ENCODE results near the gene FOXJ1.

FOXJ1 gene

DNA sequence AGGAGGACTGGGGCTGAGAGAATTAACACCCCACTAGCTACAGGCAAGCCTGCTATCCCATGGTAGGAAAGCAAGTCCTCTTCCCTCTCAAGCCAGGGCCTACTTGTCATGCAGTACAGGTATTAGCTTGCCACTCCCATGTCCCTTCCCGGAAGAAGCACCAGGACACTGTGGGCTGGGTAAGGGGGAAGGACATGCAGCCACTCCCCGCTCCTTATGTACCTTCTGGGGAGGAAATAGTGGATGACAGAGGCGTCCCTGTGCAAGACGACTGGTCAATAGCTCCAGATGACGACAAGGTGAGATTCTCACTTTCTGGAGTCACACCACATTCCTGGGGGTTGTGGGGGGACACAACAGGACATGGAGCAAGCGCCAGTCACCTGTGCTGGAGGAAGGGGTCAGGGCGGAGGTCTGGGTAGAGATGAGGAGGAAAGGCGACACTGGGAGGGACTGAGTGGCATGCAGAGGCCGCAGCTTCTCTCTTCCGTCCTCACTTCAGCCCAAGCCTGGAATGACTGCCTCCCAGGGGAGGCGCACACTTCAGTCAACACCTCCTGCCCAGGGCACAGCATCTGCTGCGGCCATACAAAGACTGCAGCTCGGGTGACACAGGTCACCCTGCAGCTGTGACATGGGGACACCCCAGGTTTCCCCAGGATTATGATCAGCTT lies 15.1 kb upstream of the FOXJ1 start:
- CTCF ChIA-PET, result interaction anchor here (0.8 to 6.4 kb wide), 7 partner anchors 10 to 152 kb away, joined by 3 to 27 read pairs (median 6); partner anchors contain the start of gene FOXJ1

DNA sequence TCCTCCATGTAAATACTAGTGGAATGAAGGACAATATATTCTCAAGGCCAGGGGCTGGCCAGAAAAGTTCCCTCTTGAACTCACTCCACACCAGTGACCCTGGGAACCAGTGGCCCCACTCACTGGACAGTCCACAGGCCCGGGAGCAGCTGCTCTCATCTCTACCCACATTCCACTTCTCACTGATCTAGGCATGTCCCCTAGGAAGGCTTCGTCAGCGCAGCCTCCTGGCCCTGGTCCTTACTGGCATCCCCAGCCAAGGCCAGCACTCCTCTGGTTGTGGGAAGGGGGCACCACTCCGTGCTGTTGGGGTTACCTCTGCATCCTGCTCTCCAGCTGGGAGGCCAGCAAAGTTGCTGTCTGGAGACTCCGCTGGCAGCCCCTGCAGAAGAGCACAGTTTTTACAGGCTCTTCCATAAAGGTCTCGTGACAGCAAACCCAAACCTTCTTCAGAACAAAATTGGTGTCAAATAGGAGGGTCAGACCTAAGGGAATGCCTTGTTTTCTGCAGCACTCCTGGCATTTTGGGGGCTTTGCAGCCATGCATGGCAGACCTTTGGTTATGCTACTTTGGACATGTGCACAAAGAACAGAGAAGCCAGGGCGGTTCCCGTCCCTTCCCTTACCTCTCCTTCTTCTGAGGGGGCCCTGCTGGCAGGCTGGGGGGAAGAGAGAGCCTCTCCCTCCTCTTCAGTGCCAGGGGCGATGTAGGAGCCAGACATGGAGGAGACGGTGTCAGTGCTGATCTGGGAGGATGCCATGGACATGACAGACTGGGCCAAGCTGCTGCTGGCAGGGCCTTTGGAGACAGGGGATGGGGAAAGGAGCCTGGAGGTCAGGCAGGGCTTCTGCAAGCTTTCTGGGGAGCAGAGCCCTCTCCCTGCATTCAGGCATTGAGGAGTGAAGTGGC lies 14.1 kb upstream of the FOXJ1 start:
- ChIA-PET POLR2A (no interaction called here), CTCF (interaction anchor here (0.7 to 6.4 kb wide), 6 partner anchors 11 to 151 kb away, joined by 3 to 26 read pairs (median 4); partner anchors contain the start of gene FOXJ1)
- TF ChIP-seq, protein P1, sequence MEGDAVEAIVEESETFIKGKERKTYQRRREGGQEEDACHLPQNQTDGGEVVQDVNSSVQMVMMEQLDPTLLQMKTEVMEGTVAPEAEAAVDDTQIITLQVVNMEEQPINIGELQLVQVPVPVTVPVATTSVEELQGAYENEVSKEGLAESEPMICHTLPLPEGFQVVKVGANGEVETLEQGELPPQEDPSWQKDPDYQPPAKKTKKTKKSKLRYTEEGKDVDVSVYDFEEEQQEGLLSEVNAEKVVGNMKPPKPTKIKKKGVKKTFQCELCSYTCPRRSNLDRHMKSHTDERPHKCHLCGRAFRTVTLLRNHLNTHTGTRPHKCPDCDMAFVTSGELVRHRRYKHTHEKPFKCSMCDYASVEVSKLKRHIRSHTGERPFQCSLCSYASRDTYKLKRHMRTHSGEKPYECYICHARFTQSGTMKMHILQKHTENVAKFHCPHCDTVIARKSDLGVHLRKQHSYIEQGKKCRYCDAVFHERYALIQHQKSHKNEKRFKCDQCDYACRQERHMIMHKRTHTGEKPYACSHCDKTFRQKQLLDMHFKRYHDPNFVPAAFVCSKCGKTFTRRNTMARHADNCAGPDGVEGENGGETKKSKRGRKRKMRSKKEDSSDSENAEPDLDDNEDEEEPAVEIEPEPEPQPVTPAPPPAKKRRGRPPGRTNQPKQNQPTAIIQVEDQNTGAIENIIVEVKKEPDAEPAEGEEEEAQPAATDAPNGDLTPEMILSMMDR (IDR thresholded peaks at IDR 0.05; ENCODE audit: insufficient read depth, low read length, missing control alignments), result no peak
- no peak overlapping the region for H3K4me3 ChIP-seq (ENCODE audit: low read depth, low read length)
- no peak for DNase-seq (ENCODE audit: low read depth, low spot score)

More for the DNA sequence above, 15.1 kb upstream of the FOXJ1 start:
- no peak for DNase-seq (ENCODE audit: low read depth, low spot score)
- H3K4me3 ChIP-seq (ENCODE audit: low read depth, low read length), result no peak overlapping the region
- TF ChIP-seq, protein P1 (IDR thresholded peaks at IDR 0.05; ENCODE audit: insufficient read depth, low read length, missing control alignments), result no peak
- POLR2A ChIA-PET, result no interaction called here

DNA sequence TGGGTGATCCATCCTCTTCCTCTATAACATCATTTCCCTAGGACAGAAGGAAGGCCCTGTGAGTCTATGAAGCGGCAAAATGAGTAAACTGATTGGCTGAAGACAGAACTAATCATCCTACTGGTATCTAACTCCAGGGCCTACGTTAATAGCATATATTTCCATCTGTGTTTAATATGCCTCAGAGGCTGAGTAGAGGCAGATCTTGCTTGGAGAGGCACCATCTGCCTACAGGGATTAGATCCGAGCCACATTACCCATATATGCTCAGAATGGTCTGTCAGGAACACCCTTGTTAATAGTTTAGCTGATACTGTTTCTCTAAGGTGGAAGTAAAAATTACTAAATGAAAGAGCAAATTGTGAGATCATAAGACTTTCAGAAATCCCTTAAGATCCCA lies 13.2 kb upstream of the FOXJ1 start:
- TF ChIP-seq, protein P1 (IDR thresholded peaks at IDR 0.05; ENCODE audit: insufficient read depth, low read length, missing control alignments), result no peak
- H3K4me3 ChIP-seq (ENCODE audit: low read depth, low read length), result no peak overlapping the region
- POLR2A ChIA-PET, result no interaction called here
- no peak for DNase-seq (ENCODE audit: low read depth, low spot score)
- CTCF ChIA-PET, result interaction anchor here (0.7 to 6.4 kb wide), 3 partner anchors 12 to 32 kb away, joined by 3 to 26 read pairs (median 7); partner anchors contain the start of gene FOXJ1

DNA sequence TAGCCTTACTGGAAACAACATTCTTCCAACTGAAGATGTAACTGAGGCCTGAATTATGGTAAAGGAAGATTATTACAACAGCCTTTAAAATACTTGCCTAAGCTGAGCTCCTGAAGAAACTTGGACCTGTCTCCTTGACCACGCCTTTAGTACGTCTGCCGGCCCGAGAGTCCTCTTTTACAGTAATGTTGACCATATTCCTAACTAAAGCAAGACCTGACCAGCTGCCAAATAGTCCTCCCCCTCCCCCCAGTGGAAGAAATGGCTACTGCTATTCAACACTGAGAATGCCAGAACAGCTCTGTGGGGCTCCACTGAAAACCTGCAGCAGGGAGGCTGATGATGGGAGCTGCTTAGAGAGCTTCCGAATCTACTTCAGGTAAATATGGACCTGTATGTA lies 12.6 kb upstream of the FOXJ1 start:
- DNase-seq (ENCODE audit: low read depth, low spot score), result no peak
- H3K4me3 ChIP-seq (ENCODE audit: low read depth, low read length), result no peak overlapping the region
- CTCF ChIA-PET, result interaction anchor here (0.6 to 6.4 kb wide), 5 partner anchors 11 to 126 kb away, joined by 3 to 26 read pairs (median 6); partner anchors contain the start of gene FOXJ1
- POLR2A ChIA-PET, result no interaction called here
- TF ChIP-seq, protein P1 (IDR thresholded peaks at IDR 0.05; ENCODE audit: insufficient read depth, low read length, missing control alignments), result peak; percentile 13

DNA sequence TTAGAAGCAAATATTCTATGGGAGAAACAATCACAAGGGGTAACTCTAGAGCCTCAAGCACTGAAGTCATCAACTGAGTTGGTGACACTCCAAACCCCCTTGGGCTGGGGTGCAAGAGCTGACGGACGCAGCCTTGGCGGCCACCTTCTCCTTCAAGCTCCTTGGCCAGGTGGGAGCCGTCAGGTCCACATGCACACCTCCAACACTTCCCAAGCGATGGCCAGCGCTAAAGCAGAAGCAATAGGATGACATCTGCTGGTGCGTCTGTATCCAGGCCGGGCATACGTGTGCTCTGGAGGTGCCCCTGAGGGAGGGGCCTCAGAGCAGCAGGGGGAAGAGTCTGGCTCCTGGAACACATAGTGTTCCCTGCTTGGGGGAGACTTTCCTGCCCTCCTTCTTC lies 12.2 kb upstream of the FOXJ1 start:
- ChIA-PET POLR2A (no interaction called here), CTCF (interaction anchor here (0.6 to 6.4 kb wide), 8 partner anchors 9 to 127 kb away, joined by 3 to 28 read pairs (median 5); partner anchors contain the start of gene FOXJ1)

More for the DNA sequence above, 12.2 kb upstream of the FOXJ1 start:
- H3K4me3 ChIP-seq (ENCODE audit: low read depth, low read length), result no peak overlapping the region
- TF ChIP-seq, protein P1 (IDR thresholded peaks at IDR 0.05; ENCODE audit: insufficient read depth, low read length, missing control alignments), result no peak
- DNase-seq (ENCODE audit: low read depth, low spot score), result no peak
